Measurements from ENCODE around the gene SLC7A6OS. TPM values are rescaled to one million over a fixed set of nuclear protein-coding genes. Genes with fewer than 3 reads are reported as not detected.

SLC7A6OS gene
- total RNA-seq, 4 donors from 2014 or later = 8.7 to 15.7 (median 11.5) TPM

DNA sequence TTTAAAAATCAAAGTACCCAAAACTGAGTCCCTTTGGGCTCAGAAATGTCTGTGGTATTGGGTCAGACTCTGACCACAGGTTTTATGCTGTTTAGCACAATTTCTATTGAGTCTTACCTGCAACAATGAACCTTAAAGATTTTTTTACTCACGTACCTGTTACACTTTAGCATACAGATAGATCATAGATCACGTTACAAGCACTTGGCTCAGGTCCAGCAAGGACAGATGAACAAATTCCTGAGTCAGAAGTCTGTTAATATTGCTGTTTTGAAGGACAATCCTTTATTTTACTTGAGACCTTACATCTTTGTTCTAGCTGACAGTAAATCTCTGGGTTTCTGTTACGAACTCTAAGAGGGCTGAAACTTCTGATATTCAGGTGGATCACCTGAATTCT lies 12.8 kb downstream of the SLC7A6OS start:
- Histone ChIP-seq H3K27ac (replicated peaks in 1 of 4) (peak overlapping the region; percentile 65 to 73 (median 68)), H3K4me3 (no peak overlapping the region), H3K9me3 (no peaks in the 10 kb centered on the region), H3K27me3 (no peaks in the 10 kb centered on the region), H3K4me1 (peaks cover 30 to 53% (median 33%) of the 10 kb centered on the region in 4 donors), H3K36me3 (peaks cover 33 to 100% (median 92%) of the 10 kb centered on the region in 4 donors)
- TF ChIP-seq EP300 (IDR thresholded peaks at IDR 0.05) (no peak), POLR2A (IDR thresholded peaks at IDR 0.05; ENCODE audit: low read depth) (no peak), CTCF (IDR thresholded peaks at IDR 0.05) (no peak), POLR2AphosphoS5 (IDR thresholded peaks at IDR 0.05) (no peak)
- no peak for DNase-seq (ENCODE audit: extremely low spot score)
- WGBS = 52% methylated on average over 3 of the region's 3 CpGs
- intact Hi-C loops (cut with DNase I) = no loop called here

DNA sequence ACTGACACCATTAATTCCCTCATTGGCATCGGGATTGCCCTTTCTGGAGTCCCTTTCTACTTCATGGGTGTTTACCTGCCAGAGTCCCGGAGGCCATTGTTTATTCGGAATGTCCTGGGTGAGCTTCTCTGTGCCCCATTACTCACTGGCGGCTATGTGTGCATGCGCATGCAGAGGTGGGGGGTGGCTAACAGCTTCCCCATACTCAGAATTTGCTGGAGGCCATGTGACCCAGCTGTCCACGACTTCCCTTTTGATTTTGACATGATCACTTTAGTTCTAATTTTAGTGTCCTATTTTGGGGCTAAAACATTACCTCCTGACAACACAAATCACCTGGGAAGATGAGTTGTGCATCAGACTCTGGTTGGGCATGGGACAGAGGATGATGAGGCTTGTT lies 14.1 kb downstream of the SLC7A6OS start:
- intact Hi-C loops (cut with DNase I) = no loop called here
- no peak for TF ChIP-seq POLR2A (IDR thresholded peaks at IDR 0.05; ENCODE audit: low read depth)
- no peak for TF ChIP-seq CTCF (IDR thresholded peaks at IDR 0.05)
- TF ChIP-seq POLR2AphosphoS5 (IDR thresholded peaks at IDR 0.05) = no peak
- no peak for TF ChIP-seq EP300 (IDR thresholded peaks at IDR 0.05)
- 78% methylated on average over 6 of the region's 6 CpGs for WGBS
- Histone ChIP-seq H3K4me3 (no peak overlapping the region), H3K9me3 (no peaks in the 10 kb centered on the region), H3K27me3 (no peaks in the 10 kb centered on the region), H3K4me1 (peaks cover 30 to 53% (median 33%) of the 10 kb centered on the region in 4 donors), H3K36me3 (peaks cover 27 to 100% (median 89%) of the 10 kb centered on the region in 4 donors), H3K27ac (replicated peaks in 1 of 4) (no peak overlapping the region)
- DNase-seq (ENCODE audit: extremely low spot score) = no peak

DNA sequence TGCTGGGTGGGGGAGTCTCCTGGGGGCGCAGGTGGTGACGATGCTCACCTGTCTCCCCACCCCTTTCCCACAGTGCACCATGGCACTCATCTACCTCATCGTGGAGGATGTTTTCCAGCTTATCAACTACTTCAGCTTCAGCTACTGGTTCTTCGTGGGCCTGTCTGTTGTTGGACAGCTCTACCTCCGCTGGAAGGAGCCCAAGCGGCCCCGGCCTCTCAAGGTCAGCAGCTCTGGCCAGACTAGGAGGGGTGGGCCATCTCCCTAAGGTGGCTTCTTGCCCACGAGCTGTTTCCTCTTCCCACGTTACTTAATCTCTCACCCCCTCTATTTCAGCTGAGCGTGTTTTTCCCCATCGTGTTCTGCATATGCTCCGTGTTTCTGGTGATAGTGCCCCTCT lies 14.5 kb downstream of the SLC7A6OS start:
- Histone ChIP-seq H3K4me1 (peaks cover 30 to 56% (median 33%) of the 10 kb centered on the region in 4 donors), H3K36me3 (peaks cover 25 to 100% (median 90%) of the 10 kb centered on the region in 4 donors), H3K9me3 (no peaks in the 10 kb centered on the region), H3K27me3 (no peaks in the 10 kb centered on the region), H3K4me3 (no peak overlapping the region), H3K27ac (replicated peaks in 1 of 4) (no peak overlapping the region)
- intact Hi-C loops (cut with DNase I) = no loop called here
- WGBS = 73% methylated on average over 12 of the region's 12 CpGs
- DNase-seq (ENCODE audit: extremely low spot score) = no peak
- TF ChIP-seq POLR2A (IDR thresholded peaks at IDR 0.05; ENCODE audit: low read depth) = no peak
- TF ChIP-seq POLR2AphosphoS5 (IDR thresholded peaks at IDR 0.05) = no peak
- TF ChIP-seq EP300 (IDR thresholded peaks at IDR 0.05) = no peak
- no peak for TF ChIP-seq CTCF (IDR thresholded peaks at IDR 0.05)

DNA sequence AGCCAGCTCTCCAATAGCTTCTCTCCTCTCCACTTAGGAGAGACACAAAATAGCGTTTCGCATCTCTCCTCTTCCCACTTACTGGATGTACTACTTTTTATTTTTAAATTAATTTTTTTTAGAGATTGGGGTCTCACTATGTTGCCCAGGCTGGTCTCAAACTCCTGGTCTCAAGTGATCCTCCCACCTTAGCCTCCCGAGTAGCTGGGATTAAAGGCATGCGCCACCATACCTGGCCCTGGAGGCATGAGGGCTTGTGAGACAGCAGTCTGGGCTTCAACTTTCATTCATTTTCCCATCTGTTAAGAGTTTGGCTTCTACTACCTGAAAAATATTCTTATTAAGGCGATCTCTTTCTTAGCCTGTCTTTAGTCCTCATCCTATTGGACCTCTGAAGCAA lies 18.3 kb downstream of the SLC7A6OS start:
- intact Hi-C loops (cut with DNase I) = no loop called here
- H3K27me3 ChIP-seq = no peaks in the 10 kb centered on the region
- WGBS = 84% methylated on average over 5 of the region's 5 CpGs
- no peak for DNase-seq (ENCODE audit: extremely low spot score)
- no peak overlapping the region for H3K27ac ChIP-seq (replicated peaks in 1 of 4)
- H3K9me3 ChIP-seq = no peaks in the 10 kb centered on the region
- TF ChIP-seq POLR2AphosphoS5 (IDR thresholded peaks at IDR 0.05) (no peak), EP300 (IDR thresholded peaks at IDR 0.05) (no peak), CTCF (IDR thresholded peaks at IDR 0.05) (no peak), POLR2A (IDR thresholded peaks at IDR 0.05; ENCODE audit: low read depth) (no peak)
- peaks cover 23 to 93% (median 83%) of the 10 kb centered on the region in 4 donors for H3K36me3 ChIP-seq
- no peak overlapping the region for H3K4me3 ChIP-seq
- peaks cover 21 to 51% (median 28%) of the 10 kb centered on the region in 4 donors for H3K4me1 ChIP-seq

DNA sequence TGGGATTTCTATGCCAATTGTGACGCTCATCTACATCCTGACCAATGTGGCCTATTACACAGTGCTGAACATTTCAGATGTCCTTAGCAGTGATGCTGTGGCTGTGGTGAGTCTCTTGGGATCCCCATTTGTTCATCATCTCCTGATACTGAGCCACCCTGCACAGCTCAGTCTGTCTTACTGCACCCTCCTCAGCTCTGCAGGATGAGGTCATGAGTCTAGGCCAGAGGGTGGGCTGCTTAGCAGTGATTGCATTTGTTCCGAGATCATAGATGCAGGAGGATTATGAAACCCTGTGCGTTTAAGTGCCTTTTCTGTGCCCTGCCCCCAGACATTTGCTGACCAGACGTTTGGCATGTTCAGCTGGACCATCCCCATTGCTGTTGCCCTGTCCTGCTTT lies 19.5 kb downstream of the SLC7A6OS start:
- intact Hi-C loops (cut with DNase I) = no loop called here
- TF ChIP-seq POLR2AphosphoS5 (IDR thresholded peaks at IDR 0.05) (no peak), EP300 (IDR thresholded peaks at IDR 0.05) (no peak), POLR2A (IDR thresholded peaks at IDR 0.05; ENCODE audit: low read depth) (no peak), CTCF (IDR thresholded peaks at IDR 0.05) (no peak)
- no peak overlapping the region for H3K4me3 ChIP-seq
- peaks cover 17 to 87% (median 74%) of the 10 kb centered on the region in 4 donors for H3K36me3 ChIP-seq
- H3K27ac ChIP-seq (replicated peaks in 1 of 4) = no peak overlapping the region
- 72% methylated on average over 4 of the region's 4 CpGs for WGBS
- H3K9me3 ChIP-seq = no peaks in the 10 kb centered on the region
- peaks cover 32 to 57% (median 39%) of the 10 kb centered on the region in 4 donors for H3K4me1 ChIP-seq
- no peaks in the 10 kb centered on the region for H3K27me3 ChIP-seq
- no peak for DNase-seq (ENCODE audit: extremely low spot score)
